WTC11 (cell line): ENCODE results near the gene OTOGL.

Experiments
- ATF1 ChIP-seq: sonication (generic); formaldehyde crosslinking; IDR thresholded peaks from 2 replicates; pipeline ENCODE4 v1.8.1; 2023; ENCODE audit warnings: mild to moderate bottlenecking, moderate library complexity, missing genetic modification reagents
- CBFB ChIP-seq: sonication (generic); formaldehyde crosslinking; IDR thresholded peaks from 2 replicates; pipeline ENCODE4 v1.8.1; 2022; ENCODE audit warnings: mild to moderate bottlenecking, low read depth, missing genetic modification reagents
- CTCF ChIP-seq: fragments of 200-600 bp; IDR thresholded peaks from 2 replicates; pipeline ENCODE4 v1.8.0; 2022; ENCODE audit warnings: antibody characterized with exemption
- E2F4 ChIP-seq: sonication (generic); formaldehyde crosslinking; IDR thresholded peaks from 2 replicates; pipeline ENCODE4 v1.8.1; 2022; ENCODE audit warnings: low read depth, mild to moderate bottlenecking, moderate library complexity, missing genetic modification reagents, borderline replicate concordance
- GABPB1 ChIP-seq: sonication (generic); formaldehyde crosslinking; IDR thresholded peaks from 2 replicates; pipeline ENCODE4 v1.8.1; 2023; ENCODE audit warnings: mild to moderate bottlenecking, missing genetic modification reagents
- JUN ChIP-seq: sonication (generic); formaldehyde crosslinking; IDR thresholded peaks from 2 replicates; pipeline ENCODE4 v1.8.0; 2023; ENCODE audit warnings: mild to moderate bottlenecking, missing genetic modification reagents
- MAX ChIP-seq: sonication (generic); formaldehyde crosslinking; IDR thresholded peaks from 2 replicates; pipeline ENCODE4 v1.8.0; 2022; ENCODE audit warnings: mild to moderate bottlenecking, missing genetic modification reagents
- MLX ChIP-seq: sonication (generic); formaldehyde crosslinking; IDR thresholded peaks from 2 replicates; pipeline ENCODE4 v1.8.1; 2023; ENCODE audit warnings: mild to moderate bottlenecking, missing genetic modification reagents, moderate library complexity
- NR1H2 ChIP-seq: sonication (generic); formaldehyde crosslinking; IDR thresholded peaks from 2 replicates; pipeline ENCODE4 v1.9.0; 2021; ENCODE audit warnings: mild to moderate bottlenecking, moderate library complexity, missing genetic modification reagents
- TCF7 ChIP-seq: sonication (generic); formaldehyde crosslinking; IDR thresholded peaks from 2 replicates; pipeline ENCODE4 v1.8.0; 2022; ENCODE audit warnings: mild to moderate bottlenecking, low read depth, missing genetic modification reagents, moderate library complexity
- TP53 ChIP-seq: sonication (generic); formaldehyde crosslinking; IDR thresholded peaks from 2 replicates; pipeline ENCODE4 v1.8.1; 2023; ENCODE audit warnings: mild to moderate bottlenecking, missing genetic modification reagents
- ZBTB21 ChIP-seq: sonication (generic); formaldehyde crosslinking; IDR thresholded peaks from 2 replicates; pipeline ENCODE4 v1.8.1; 2023; ENCODE audit warnings: mild to moderate bottlenecking, missing genetic modification reagents, borderline replicate concordance
- ZNF416 ChIP-seq: fragments of 250-450 bp; sonication (Bioruptor Pico); IDR thresholded peaks from 2 replicates; pipeline ENCODE4 v1.9.0; 2021; ENCODE audit warnings: mild to moderate bottlenecking, inconsistent platforms
- ZNF423 ChIP-seq: fragments of 250-450 bp; sonication (Bioruptor Pico); IDR thresholded peaks from 2 replicates; pipeline ENCODE4 v2.1.2; 2022; ENCODE audit warnings: mild to moderate bottlenecking, moderate library complexity

- no peak for TF ChIP-seq TCF7 (CRISPR knock-in tag)
- no peak for TF ChIP-seq CTCF
- no peak for TF ChIP-seq CBFB (CRISPR knock-in tag)
- no peak for TF ChIP-seq E2F4
- TF ChIP-seq GABPB1 (CRISPR knock-in tag), result no peak
- no peak for TF ChIP-seq ZBTB21 (CRISPR knock-in tag)
- no peak for TF ChIP-seq MLX (CRISPR knock-in tag)
- no peak for TF ChIP-seq ATF1 (CRISPR knock-in tag)
- no peak for TF ChIP-seq TP53 (CRISPR knock-in tag)
- no peak for TF ChIP-seq ZNF416 (CRISPR knock-in tag)
- no peak for TF ChIP-seq ZNF423
- TF ChIP-seq NR1H2 (CRISPR knock-in tag), result no peak
- no peak for TF ChIP-seq MAX (CRISPR knock-in tag)
- no peak for TF ChIP-seq JUN (CRISPR knock-in tag)
These were observed 40.8 kb upstream of the OTOGL start for GRCh38 chr12:80058586-80058985.
